ENCODE data around the gene CTNNA2. TPM values are rescaled to one million over a fixed set of nuclear protein-coding genes. Genes with fewer than 3 reads are reported as not detected.
A peak's percentile ranks its signal among the peaks of the same experiment; 100 is the strongest.

Gene CTNNA2
- total and polyA plus RNA-seq, 2 of the 8 experiments (the other 6 are each of a cell fraction or from before 2014, with no cell fraction given), result 3.9 to 9.0 TPM

DNA sequence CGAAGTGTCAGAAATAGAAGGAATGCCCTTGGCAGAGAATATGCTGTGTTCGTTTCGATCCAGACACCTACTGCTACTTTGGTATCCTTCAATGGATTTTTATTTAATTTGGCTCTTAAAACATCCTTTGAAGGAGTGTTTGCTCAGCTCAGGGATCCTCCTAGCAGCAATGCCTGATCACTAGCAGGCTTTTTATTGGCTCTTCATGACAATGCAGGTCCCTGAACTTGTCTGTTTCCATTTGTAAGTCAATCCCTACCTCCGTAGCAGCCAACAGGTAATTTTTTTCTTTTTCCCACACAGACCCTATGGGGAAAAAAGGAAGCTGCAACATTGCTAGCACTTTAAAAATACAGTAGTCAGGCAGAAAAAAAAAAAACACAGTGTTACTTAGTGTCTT is 1157.9 kb downstream of the CTNNA2 start:
- Histone ChIP-seq H4K20me1 (replicated peaks in 1 of 2; ENCODE audit: control insufficient read depth in 1 of 2, insufficient read depth in 2 of 2, low read length in 2 of 2) (no peaks in the 10 kb centered on the region), H2BK5ac (ENCODE audit: low read depth, low read length) (no peak overlapping the region), H2BK12ac (ENCODE audit: low read depth, low read length) (no peak overlapping the region), H2BK20ac (ENCODE audit: low read length) (no peak overlapping the region), H3K23ac (ENCODE audit: insufficient read length) (no peak overlapping the region), H4K8ac (ENCODE audit: extremely low read depth, insufficient read depth, low read length) (no peak overlapping the region), H3K36me3 (ENCODE audit: control insufficient read depth in 2 of 4, insufficient read depth in 4 of 4, low read length in 3 of 4) (no peaks in the 10 kb centered on the region), H3K9me3 (ENCODE audit: insufficient read depth in 2 of 2, low read depth in 1 of 2, low read length in 1 of 2) (no peaks in the 10 kb centered on the region), H3K18ac (ENCODE audit: extremely low read depth, low read length) (no peak overlapping the region), H3K79me2 (ENCODE audit: control insufficient read depth in 1 of 2, insufficient read depth in 2 of 2, low read length in 2 of 2) (no peaks in the 10 kb centered on the region), H2BK15ac (ENCODE audit: low read length) (no peak overlapping the region), H3K4me3 (ENCODE audit: extremely low read depth in 1 of 4, insufficient read depth in 2 of 4, low read depth in 3 of 4, low read length in 4 of 4) (no peak overlapping the region), H2AFZ (ENCODE audit: low read length) (no peak overlapping the region; the same call in 1 of the 2 replicates), H3K56ac (replicated peaks; ENCODE audit: insufficient read length, low read depth, low read length) (no peak overlapping the region), H3K4me2 (ENCODE audit: insufficient read depth in 1 of 2, low read depth in 2 of 2, low read length in 2 of 2) (no peak overlapping the region), H2BK120ac (replicated peaks; ENCODE audit: low read depth, low read length) (no peak overlapping the region), H4K5ac (ENCODE audit: insufficient read length, low read depth, low read length) (no peak overlapping the region), H2AK5ac (ENCODE audit: low read depth, low read length) (no peak overlapping the region), H3K27me3 (replicated peaks in 1 of 4; ENCODE audit: control insufficient read depth in 3 of 4, extremely low read depth in 1 of 4, insufficient read depth in 3 of 4, low read length in 3 of 4) (no peaks in the 10 kb centered on the region), H3K4me1 (replicated peaks in 1 of 4; ENCODE audit: control insufficient read depth in 3 of 4, insufficient read depth in 4 of 4, low read length in 3 of 4) (no peaks in the 10 kb centered on the region; a peak in 1 of 7 replicates), H3K4ac (replicated peaks; ENCODE audit: insufficient read length, low read depth, low read length) (no peak overlapping the region), H3K9ac (replicated peaks in 1 of 4; ENCODE audit: extremely low read depth in 1 of 4, low read depth in 3 of 4, low read length in 3 of 4) (no peak overlapping the region), H3K27ac (ENCODE audit: low read depth, low read length) (no peak overlapping the region), H3K14ac (ENCODE audit: insufficient read length) (no peak overlapping the region), H3K79me1 (ENCODE audit: low read depth, low read length) (no peaks in the 10 kb centered on the region), H4K91ac (replicated peaks; ENCODE audit: insufficient read length, low read length) (no peak overlapping the region), H3K23me2 (ENCODE audit: low read depth, low read length) (no peaks in the 10 kb centered on the region)
- WGBS, 2 experiments (ENCODE audit: extremely low coverage in 1 of 2, insufficient coverage in 1 of 2, insufficient read length in 1 of 2, insufficient replicate concordance in 2 of 2, low coverage in 1 of 2, low lambda C conversion rate in 2 of 2, missing lambda C conversion rate in 1 of 2), result 72% methylated on average over 4 of the region's 4 CpGs; no CpG with 5 or more reads in 1 of the 2 experiments
- FAIRE-seq (peak; percentile 19), DNase-seq (ENCODE audit: low read depth in 1 of 2, low spot score in 2 of 2) (no peak)
- TF ChIP-seq SP2 (IDR thresholded peaks at IDR 0.05; ENCODE audit: low read length) (no peak), KDM4A (IDR thresholded peaks at IDR 0.05; ENCODE audit: low read depth, low read length, severe bottlenecking) (no peak), POLR2A (IDR thresholded peaks at IDR 0.05; ENCODE audit: control extremely low read depth in 1 of 2, low read depth in 2 of 2, low read length in 2 of 2) (no peak)
- CTCF ChIA-PET (ENCODE audit: partially characterized antibody), result interaction anchor here (1.5 kb wide), 1 partner anchor 8 kb away, joined by 3 read pairs; no protein-coding TSS in a partner anchor
- POLR2A ChIA-PET (ENCODE audit: partially characterized antibody), result no interaction called here

Measured in H1 (cell line).